Measurements from ENCODE around the gene QDPR.

The QDPR gene

DNA sequence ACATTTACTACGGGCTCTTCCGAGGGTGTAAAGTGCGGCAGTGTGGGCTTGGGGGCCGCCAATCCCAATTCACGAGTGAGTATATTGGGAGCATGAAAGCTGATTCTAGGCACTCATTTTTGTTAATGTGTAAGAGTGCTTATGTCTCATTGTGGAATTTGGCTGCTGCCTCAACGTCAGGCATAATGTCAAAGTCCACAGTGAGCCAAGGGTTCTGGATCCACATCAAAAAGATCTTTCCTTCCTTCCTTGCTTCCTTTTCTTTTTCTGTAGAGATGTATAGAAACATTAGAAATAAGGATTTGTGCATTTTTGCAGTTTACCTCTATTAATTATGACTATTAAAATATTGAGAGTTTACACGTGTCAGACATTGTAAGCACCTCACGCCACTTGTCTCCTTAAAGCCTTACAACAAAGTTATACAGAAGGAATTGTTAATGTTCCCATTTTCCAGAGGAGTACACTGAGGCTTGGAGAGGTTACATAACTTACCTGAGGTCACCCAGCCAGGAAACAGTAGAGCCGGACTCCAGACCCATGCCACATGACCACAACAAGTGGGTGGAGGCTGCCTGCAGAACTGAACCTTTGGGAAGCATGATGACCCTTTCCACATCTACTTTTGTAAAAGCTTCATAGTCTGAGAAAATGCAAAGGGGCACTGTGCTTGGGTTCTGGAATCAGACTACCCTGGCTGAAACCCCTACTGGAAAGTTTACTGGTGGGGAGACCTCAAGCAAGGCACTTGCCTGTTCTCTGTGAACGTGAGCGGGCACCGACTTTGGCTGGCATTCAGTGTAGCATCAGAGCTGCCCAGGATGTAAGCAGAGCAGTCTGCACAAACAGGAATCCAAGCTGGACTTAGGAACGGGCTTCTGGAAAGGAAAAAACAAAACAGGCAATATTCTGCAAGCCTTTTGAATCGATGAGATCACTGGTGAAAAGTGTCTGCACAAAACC lies 3.8 kb upstream of the QDPR start:
- TF ChIP-seq, protein P1, sequence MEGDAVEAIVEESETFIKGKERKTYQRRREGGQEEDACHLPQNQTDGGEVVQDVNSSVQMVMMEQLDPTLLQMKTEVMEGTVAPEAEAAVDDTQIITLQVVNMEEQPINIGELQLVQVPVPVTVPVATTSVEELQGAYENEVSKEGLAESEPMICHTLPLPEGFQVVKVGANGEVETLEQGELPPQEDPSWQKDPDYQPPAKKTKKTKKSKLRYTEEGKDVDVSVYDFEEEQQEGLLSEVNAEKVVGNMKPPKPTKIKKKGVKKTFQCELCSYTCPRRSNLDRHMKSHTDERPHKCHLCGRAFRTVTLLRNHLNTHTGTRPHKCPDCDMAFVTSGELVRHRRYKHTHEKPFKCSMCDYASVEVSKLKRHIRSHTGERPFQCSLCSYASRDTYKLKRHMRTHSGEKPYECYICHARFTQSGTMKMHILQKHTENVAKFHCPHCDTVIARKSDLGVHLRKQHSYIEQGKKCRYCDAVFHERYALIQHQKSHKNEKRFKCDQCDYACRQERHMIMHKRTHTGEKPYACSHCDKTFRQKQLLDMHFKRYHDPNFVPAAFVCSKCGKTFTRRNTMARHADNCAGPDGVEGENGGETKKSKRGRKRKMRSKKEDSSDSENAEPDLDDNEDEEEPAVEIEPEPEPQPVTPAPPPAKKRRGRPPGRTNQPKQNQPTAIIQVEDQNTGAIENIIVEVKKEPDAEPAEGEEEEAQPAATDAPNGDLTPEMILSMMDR (IDR thresholded peaks at IDR 0.05): no peak
- Histone ChIP-seq H3K27ac (no peak overlapping the region), H3K4me3 (no peak overlapping the region)
- no peak for DNase-seq (ENCODE audit: low spot score)

DNA sequence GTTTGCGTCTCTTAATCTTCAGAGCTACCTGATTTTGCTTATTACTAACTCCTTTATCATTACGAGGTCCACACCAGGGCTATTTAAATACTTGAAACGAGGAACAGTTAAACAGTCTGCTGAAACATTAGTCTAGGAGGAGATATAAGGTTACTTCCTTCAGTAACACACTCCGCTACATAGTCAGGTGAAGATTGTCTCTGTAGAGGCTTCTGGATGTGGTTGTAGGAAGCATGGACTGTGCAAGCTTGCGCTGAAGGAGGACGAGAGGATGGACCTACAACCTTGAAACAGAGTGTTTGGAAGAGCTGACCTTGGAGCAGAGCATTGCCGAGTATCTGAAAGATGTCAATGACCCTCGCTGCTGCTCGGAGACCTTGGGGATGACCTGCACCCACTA lies 3.0 kb upstream of the QDPR start, which contains the start of gene CLRN2:
CLRN2 (plus strand) TSS at position 301 of the 400 bp plus-strand sequence. CDS start 102 bp downstream, outside the sequence.
- Histone ChIP-seq H3K4me3 (no peak within 1 kb of the TSS), H3K27ac (no peak within 1 kb of the TSS)
- no peak for DNase-seq (ENCODE audit: low spot score)
- TF ChIP-seq, protein P1 (IDR thresholded peaks at IDR 0.05): no peak

DNA sequence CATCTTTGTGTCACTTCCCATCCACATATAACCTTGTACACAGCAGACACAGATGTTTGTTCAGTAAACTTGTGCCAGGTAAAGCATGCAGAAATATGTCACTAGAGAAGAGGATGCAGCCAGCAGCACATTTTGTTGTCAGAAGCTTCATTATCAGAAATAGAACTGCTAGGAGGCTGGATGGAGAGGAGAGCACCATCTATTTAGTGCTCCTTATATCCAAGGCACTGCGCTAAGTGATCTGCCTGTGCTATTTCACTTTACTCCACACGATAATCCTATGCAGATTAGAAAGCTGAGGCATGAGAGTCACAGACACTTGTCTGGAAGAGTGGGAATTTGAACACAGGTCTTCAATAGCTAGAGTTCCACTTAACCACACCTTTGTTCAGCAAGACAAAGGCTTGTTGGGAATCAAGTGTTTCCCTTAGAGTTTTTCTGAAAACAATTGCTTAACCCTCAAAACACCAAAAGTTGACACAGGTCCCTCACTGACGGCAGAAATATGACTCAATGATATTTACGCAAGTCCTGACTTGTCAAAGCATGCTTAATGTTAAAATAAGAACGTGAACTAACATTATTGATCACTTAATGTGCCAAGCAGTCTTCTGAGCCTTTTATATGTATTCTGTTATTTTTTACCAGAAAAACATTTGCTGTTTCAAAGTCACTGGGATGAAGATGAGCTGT lies 1.2 kb upstream of the QDPR start:
- H3K27ac ChIP-seq: peak overlapping the region in 1 of 2 donors; percentile 86
- no peak for DNase-seq (ENCODE audit: low spot score)
- TF ChIP-seq, protein P1 (IDR thresholded peaks at IDR 0.05): no peak

DNA sequence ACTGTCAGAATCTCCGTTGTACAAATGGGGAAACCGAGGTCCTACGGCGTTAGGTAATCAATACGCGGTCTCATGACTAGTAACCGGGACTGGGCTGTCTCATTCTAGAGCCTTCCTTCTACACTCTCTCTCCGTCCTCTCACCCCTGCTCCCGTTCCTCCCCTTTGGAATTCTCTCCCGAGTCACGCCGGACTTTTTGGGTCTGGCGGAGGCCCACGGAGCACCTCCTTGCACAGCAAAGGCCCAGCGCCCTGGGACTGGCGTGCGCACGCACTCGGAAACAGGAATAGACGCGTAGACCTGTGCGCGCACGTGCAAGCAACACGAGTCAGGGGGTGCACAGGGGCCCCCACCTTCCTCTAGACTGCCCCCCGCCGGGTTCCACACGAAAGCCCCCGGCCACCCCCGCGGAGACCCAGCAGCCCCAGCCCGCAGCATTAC lies 361 bp downstream of the QDPR start:
- Histone ChIP-seq H3K4me3 (peak overlapping the region; percentile 89), H3K27ac (peak overlapping the region; percentile 67 to 86)
- TF ChIP-seq, protein P1 (IDR thresholded peaks at IDR 0.05): no peak
- peak; percentile 75 for DNase-seq (ENCODE audit: low spot score)

More for the DNA sequence above, 1.2 kb upstream of the QDPR start:
- no peak overlapping the region for H3K4me3 ChIP-seq

DNA sequence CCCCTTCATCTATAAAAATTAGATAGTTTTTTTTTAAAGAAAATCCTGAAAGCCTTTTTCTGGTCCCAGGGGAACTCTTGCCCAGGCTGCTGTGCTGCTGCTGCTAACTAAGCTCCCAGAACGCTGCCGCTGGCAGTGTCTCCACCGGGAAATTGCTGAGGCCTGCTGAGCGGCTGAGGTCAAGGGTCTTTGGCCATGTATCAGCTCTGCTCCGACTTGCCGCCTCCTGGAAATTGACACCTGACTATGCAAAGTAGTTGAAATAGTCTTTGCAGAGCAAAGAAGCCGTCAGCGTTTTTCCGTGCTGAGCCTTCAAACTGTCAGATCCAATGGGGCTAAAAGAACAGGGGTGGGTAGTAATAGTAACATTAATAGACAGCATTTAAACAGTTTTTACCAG lies 839 bp downstream of the QDPR start:
- Histone ChIP-seq H3K4me3 (peak overlapping the region; percentile 89), H3K27ac (peak overlapping the region; percentile 67 to 86)
- no peak for DNase-seq (ENCODE audit: low spot score)
- TF ChIP-seq, protein P1 (IDR thresholded peaks at IDR 0.05): no peak

DNA sequence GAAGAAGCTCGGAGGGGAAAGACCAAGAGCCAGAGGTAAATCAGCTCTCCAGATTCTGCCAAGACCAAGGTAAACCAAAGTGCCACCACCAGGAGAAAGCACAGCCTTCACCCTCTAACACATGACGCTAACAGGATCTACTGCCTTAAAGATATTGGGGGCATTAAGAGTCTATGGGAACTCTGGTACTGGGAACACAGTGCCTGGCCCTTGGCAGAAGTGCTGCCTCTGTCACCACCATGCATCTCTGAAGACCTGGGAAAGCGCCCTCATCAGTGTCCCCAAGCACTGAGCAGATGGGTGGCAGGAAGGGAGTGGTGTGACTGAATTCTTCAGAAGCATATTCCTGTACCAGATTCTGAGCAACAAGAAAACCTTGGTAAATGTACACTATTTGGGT lies 1.3 kb downstream of the QDPR start:
- TF ChIP-seq, protein P1 (IDR thresholded peaks at IDR 0.05): no peak
- no peak for DNase-seq (ENCODE audit: low spot score)
- H3K4me3 ChIP-seq: peak overlapping the region; percentile 89
- no peak overlapping the region for H3K27ac ChIP-seq

Measured in coronary artery (tissue), 2 donors.